GM19023 (cell line): ENCODE data around the gene RUBCN.
A peak's percentile ranks its signal among the peaks of the same experiment; 100 is the strongest.
"Not testable (repeated sequence)": the region's sequence is repeated elsewhere in the genome, so short reads cannot be mapped to it uniquely, and the experiment has no call there.

Experiments used
- ATAC-seq: cut with Tn5 transposase; IDR thresholded peaks from one replicate; pipeline ENCODE4 v1.9.1; 2021; ENCODE audit warnings: mild to moderate bottlenecking, moderate library complexity; ENCODE audit not compliant: unreplicated experiment

The RUBCN gene

DNA sequence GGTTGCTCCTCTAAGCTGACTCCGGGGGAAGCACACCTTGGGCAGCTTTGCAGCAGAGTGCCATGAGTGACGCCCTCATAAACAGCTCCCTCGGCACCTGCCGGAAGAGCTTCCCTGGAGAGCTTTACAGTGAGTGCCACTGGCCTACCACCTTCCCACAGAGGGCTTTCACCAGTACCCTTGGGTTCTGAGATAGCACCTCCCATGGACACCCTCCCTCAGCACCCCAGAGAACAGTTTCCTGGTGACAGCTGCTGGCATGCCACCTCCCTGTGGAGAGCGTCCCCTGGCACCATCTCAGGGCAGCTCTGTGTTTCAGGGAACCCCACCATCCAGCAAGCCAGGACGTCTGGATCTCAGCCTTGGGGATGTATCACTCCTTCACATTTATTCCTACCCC, 49.1 kb downstream of the RUBCN start:
- ATAC-seq = no peak

DNA sequence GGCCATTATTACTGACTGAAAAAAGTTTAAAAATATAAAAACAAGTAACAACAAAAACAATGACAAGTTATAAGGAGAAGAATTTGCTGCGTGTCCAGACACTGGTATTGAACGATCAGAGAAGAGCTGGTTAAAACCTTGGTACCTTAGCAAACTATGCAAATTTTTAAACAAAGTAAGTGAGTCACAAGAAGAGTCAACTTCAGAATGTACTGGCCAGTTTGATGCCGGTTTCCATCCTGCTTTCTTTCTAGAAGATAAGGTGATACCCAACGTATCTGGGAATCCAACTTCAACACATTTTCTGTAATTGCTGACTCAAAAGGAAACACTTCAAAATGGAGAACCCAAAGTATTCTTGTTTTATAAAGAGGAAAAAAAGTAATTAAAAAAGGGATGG, 49.8 kb downstream of the RUBCN start:
- ATAC-seq = no peak

GRCh38 chr3:197685546-197685945, 51.2 kb downstream of the RUBCN start:
- ATAC-seq = no peak

GRCh38 chr3:197683191-197683590, 53.5 kb downstream of the RUBCN start:
- no peak for ATAC-seq

- ATAC-seq = no peak
Measured at GRCh38 chr3:197682713-197683112, 54.0 kb downstream of the RUBCN start.

GRCh38 chr3:197680955-197681521, 55.7 kb downstream of the RUBCN start:
- no peak for ATAC-seq

DNA sequence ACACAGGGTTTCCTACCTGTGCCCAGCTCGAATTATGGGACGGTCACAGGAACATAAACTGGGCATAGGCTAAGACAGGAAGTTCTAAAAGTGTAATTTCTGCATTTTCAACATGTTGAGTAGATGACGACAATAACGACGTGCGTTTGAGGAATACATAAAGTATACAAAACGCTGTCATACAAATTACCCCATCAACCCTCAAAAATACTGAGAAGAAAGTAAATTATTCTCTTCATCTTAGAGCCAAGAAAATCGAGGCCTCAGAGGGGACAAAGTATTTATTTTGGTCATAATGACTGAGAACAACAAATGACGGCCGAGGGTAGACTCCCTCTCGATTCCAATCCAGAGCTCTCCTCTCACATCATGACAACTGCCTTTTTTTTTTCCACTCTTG, 60.8 kb downstream of the RUBCN start:
- ATAC-seq = no peak

DNA sequence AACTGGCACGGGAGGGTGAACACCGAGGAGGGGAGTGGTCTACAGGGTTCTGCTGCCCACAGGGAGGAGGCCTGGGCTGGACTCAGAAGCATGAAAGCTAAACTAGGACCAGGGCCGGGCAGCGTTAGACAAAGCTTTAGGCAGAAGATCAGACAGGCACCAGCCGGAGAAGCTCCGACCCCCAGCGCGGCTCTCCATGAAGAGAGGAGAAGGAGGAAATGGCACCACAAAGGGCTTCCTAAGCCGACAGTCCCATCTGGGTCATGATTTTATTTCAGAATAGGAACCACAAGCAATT, 61.2 kb downstream of the RUBCN start:
- no peak for ATAC-seq

- ATAC-seq = no peak
Measured at GRCh38 chr3:197674741-197675562, 61.8 kb downstream of the RUBCN start.

DNA sequence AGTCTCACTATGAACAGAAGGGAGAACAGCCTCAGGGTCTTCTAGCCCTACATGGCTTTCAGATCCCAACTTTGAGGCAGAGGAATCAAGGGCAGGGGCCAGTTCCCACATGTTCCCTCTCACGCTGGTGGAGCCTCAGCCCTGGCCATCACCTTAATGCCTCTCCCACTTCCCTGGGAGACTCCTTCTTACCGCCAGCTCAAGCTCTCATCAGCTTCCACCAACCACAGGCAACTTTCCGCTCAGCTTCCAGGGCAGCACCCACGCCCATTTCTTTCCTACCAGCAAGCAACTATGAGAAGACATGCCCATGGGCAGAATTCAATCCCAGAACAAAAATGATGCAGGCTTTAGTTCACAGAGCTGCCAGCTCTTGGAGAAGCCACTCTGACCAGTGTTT, 63.5 kb downstream of the RUBCN start:
- ATAC-seq = no peak

GRCh38 chr3:197670361-197670760, 66.3 kb downstream of the RUBCN start:
- no peak for ATAC-seq

- ATAC-seq = no peak
Measured at GRCh38 chr3:197667968-197668367, 68.7 kb downstream of the RUBCN start.

DNA sequence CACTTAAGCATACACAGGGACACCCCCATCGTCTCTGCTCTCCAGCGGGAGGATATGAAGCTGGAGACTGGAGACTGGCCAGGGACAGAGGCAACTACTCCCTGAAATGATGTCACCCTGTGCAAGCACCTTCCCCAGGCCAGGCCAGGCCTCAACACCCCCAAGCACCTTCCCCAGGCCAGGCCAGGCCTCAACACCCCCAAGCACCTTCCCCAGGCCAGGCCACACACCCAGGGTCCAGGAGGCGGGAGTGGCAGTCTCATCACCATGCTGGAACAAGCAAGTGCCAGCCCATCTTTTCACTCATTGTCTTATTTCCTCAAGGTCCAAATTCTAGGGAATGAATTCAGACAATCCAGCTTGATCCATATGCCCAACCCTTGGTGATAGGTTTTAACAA, 69.4 kb downstream of the RUBCN start:
- not testable (repeated sequence) for ATAC-seq

DNA sequence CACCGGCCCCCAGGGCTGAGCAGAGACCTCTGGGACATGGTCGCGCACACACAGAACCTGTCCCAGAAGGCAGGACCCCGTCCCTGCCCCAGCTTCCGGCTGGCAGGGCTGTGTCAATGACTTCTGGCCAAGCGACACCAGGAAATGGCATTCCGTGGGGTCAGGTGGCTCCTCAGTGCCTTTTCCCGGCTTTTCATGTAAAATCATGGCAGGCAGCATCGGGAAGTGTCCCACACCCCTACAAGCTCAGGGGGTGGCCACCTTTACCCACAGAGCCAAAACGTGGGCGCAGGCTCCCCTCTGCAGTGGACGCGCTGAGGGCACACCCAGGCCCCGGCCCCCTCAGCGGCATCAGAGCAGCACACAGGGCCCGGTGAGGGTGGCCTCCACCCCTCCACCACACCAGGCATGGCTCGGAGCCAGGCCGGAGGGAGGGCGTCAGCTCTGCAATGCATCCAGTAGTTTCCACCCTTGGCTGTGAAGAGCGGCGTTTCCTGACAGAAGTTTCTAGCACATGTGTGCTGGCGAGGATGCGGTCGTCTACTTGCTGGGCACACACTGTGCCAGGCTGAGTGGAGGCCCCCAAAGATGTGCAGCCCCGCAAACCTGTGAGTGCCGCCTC, 70.4 kb downstream of the RUBCN start:
- not testable (repeated sequence) for ATAC-seq

DNA sequence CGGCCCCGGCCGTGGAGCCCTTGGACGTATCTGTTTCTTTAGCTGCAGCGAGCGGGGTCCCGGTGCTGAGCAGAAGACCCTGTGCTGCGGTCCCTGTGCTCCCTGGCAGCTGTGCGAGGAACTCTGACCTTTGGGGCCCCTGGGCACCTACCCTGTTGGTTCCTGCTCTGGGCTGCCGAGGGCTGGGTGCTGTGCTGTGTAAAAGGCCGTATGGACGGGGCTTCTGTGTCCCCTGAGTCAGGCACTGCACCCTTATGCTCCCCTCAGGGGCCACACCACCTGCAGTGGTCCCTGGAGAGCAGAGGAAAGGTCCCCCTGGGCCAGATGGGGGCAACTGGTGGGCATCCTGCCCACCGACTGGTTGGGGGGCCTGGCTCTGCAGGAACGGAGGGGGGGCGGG, 71.2 kb downstream of the RUBCN start:
- peak; percentile 7 for ATAC-seq

- ATAC-seq = peak; percentile 91
Measured at GRCh38 chr3:197665142-197665491, 71.6 kb downstream of the RUBCN start.

- peak; percentile 50 for ATAC-seq
Measured at GRCh38 chr3:197664414-197665141, 72.1 kb downstream of the RUBCN start.

DNA sequence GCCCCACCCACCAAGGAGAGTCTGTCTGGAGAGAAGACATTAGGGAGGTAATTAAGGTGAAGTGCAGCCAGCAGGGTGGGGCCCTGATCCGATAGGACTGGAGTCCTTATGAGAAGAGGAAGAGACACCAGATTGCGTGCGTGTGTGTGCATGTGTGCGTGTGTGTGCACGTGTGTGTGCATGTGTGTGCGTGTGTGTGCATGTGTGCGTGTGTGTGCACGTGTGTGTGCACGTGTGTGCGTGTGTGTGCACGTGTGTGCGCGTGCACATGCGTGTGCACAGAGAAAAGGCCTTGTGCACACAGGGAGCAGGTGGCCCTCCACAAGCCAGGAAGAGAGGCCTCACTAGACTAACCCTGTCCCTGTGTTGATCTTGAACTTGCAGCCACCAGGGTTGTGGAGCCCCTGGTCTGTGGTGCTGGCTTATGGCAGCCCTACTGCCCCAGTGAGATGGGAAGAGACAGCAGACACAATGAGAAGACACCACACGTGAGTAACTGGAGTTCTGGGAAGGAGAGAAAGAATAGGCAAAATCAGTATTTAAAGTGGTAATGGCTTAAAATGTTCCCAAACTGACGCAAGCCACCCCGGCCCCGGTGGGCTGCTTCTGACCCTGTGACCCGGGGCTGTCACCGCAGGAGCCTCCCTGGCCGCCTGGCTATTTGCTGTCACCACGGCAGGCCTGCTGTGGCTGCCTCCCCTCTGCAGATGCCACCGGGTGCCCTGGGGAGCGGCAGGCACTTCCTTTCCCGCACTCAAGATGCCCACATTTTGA, 73.2 kb downstream of the RUBCN start:
- ATAC-seq = not testable (repeated sequence)

- ATAC-seq = not testable (repeated sequence)
Measured at GRCh38 chr3:197662352-197662751, 74.4 kb downstream of the RUBCN start.

DNA sequence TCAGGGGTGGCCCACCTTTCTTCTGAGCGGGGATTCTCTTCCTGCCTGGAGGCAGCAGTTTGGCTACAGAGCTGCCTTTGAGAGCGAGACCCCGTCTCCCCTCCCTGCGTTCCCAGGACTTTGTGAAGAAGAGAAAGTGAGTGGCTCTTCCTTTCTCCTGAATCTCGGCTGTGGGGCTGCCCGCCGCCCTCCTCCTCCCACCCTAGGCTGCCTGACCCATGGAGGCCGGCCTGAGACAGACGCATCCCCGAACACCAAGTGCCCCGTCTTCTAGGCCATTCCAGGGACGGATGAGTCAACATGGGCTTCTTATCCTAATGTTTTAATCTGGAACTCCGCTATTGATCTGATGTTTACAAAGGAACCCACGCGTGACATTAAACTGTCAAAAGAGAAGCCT, 74.8 kb downstream of the RUBCN start:
- ATAC-seq = not testable (repeated sequence)

- not testable (repeated sequence) for ATAC-seq
Measured at GRCh38 chr3:197661234-197661834, 75.4 kb downstream of the RUBCN start.
